HG03060 (cell line): ENCODE results near the gene FURIN.
"Not testable (repeated sequence)": the region's sequence is repeated elsewhere in the genome, so short reads cannot be mapped to it uniquely, and the experiment has no call there.

Experiments
- ATAC-seq: cut with Tn5 transposase; IDR thresholded peaks from one replicate; pipeline ENCODE4 v1.9.1; 2021; ENCODE audit warnings: low read depth, moderate number of reproducible peaks; ENCODE audit not compliant: unreplicated experiment

The FURIN gene

GRCh38 chr15:90895571-90896117 is 27.3 kb downstream of the FURIN start:
- ATAC-seq = no peak

- ATAC-seq = peak; percentile 50
Observed at GRCh38 chr15:90897131-90897655, 28.8 kb downstream of the FURIN start.

- ATAC-seq = no peak
Observed at GRCh38 chr15:90901175-90902039, 33.0 kb downstream of the FURIN start.

- peak; percentile 47 for ATAC-seq
Observed at GRCh38 chr15:90902040-90902839, 33.9 kb downstream of the FURIN start.

DNA sequence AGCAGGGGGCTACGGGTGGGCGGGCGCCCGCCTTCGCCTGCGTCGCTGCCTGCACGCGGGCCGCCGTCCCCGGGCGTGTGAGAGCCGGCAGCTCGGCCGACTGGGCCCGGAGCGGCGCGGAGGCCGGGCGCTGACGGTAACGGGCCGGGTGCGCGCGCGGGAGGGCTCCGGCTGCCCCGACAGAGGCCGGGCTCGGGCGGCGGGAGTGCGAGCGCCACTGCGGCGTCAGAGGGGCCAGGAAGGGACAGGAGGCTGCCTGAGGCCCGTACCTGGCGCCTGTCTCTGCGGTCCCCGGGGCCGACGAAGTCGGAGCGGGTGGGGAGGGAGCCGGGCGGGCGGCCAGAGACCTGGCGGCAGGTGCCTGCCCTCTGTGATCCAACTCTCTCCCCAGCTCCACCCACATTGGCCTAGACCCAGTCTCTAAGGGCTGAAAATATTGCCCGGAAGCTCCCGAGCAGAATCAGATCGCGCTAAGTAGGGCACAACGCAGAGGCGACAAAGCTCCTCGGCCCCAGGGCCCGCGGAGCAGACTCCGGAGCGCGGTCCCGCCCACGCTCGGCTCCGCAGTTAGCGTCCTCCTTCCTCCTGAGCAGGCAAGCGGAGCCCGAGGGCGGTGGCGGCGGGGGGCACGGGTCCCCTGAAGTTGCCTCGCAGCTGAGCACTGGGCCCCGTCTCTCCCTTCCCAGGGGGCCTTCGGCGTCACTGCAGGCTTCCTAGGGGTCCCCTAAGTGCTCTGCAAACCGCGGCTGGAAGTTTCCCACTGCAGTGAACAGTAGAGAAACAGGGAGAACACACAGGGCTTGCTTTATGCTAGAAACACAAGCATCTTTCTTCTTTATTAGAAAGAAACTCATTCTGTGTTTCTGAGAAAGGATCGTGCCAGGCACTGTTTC is 34.7 kb downstream of the FURIN start, which contains the start of gene MAN2A2:
TSS of gene MAN2A2 (plus strand) at position 463 of the 893 bp plus-strand sequence. CDS start 906 bp downstream, outside the sequence.
- peak; percentile 37 for ATAC-seq

DNA sequence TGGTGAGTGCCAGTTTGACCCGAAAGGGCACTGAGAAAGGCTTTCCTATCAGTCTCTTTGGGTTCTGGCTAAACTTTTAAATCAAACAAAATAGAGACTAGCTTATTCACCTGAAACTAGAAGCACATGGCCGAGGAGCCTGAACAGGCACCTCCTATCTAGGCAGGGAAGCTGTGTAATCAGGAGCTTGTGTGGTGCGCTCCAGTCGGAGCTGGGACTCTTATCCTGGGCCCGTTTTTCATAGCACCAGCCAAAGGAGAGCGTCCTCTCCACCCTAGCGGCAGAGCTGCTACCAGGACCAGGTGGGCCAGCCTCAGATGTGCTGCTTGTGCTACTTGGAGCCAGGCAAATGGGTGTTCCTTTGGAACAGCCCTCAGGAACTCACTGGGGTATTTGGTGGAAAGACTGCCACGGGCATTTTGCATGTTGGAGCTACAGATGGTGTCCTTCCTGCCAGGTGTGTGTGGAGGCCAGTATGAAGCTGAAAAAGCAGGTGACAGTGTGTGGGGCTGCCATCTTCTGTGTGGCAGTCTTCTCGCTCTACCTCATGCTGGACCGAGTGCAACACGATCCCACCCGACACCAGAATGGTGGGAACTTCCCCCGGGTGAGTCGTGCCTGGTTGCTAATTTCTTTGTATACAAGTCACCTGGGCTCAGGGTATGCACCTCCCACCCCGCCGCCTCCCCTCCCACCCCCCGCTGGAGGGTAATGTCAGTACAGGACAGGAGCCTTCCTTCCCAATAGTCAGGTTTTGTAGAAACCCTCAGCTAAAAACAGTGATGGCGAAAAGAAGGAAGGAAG is 35.5 kb downstream of the FURIN start:
- no peak for ATAC-seq

DNA sequence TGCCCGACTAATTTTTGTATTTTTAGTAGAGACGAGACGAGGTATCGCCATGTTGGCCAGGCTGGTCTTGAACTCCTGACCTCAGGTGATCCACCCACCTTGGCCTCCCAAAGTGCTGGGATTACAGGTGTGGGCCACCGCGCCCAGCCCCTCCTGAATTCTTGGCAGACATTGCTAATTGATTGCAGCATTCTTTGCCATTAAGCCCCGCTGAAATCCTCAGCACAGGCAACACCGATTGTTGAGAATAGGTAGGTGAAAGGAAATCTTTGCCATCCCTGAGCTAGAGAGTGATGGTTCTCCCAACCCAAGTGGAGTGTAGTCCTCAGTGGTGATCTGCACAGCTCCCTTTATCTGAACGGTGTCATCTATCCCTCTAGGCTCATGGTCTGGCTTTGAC is 36.4 kb downstream of the FURIN start:
- ATAC-seq = no peak

DNA sequence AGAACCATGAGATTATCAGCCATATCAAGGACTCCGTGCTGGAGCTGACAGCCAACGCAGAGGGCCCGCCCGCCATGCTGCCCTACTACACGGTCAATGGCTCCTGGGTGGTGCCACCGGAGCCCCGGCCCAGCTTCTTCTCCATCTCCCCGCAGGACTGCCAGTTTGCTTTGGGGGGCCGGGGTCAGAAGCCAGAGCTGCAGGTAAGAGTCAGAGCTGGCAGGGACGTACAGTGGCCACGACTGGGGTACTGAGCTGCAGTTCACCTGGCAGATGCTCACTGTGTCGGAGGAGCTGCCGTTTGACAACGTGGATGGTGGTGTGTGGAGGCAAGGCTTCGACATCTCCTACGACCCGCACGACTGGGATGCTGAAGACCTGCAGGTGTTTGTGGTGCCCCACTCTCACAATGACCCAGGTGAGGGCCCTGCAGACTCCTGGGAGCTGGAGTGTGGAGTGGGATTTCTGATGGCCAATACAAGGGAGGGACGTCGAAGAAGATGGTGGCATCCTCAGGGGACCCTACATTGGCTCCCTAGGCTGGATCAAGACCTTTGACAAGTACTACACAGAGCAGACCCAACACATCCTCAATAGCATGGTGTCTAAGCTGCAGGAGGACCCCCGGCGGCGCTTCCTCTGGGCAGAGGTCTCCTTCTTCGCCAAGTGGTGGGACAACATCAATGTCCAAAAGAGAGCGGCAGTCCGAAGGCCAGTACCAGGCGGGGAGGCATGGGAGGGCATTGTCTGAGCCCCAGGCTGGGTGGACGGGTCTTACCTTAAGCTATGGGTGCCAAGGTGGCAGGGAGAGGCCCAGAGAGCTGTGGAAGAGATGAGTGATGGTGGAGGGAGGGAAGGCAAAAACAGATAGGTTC is 37.2 kb downstream of the FURIN start:
- no peak for ATAC-seq

DNA sequence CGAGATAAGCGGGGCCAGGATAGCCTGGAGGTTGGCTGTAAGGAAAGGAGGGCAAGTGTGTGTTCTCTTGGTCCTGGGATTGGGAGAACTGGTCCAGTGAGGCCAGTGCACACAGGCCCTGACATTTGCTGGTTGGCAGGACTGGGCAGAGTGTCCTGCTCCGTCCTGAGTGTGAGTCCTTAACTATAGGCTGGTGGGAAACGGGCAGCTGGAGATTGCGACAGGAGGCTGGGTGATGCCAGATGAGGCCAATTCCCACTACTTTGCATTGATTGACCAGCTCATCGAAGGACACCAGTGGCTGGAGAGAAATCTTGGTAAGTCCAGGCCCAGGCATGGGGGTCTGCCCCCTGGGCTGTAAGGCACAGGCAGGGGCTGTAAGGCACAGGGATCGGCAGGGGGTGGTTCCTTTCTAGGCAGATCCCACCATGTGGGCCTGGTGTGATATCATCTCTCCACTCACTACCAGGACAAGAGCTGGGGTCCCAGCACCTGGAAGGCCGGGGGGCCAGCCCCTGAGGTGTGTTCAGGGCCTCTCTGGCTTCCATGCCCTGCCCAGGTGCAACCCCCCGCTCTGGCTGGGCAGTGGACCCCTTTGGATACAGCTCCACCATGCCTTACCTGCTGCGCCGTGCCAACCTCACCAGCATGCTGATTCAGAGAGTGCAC is 37.9 kb downstream of the FURIN start:
- ATAC-seq = no peak

DNA sequence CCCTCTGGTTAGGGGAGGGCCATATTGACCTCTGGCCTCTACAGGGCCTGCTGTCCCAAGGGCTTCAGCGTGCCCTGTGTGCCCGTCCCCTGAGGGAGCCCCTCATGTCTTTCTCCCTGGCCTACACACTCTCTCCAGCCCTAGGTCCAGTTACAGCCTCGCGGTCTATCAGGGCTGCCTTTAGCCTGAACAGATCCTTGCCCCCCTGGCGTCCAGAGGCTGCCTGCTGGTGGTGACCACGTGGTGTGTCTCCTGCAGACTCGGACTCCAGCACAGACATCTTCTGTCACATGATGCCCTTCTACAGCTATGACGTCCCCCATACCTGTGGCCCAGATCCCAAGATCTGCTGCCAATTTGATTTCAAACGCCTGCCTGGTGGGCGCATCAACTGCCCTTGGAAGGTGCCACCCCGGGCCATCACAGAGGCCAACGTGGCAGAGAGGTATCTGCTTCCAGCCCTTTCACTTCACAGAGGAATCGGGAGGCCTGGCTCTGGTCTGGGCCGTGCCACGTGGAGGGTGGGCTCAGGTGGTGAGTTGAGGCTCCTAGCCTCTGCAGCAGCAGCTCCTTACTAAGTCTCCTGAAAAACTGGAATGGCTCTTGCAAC is 38.8 kb downstream of the FURIN start:
- ATAC-seq = no peak

DNA sequence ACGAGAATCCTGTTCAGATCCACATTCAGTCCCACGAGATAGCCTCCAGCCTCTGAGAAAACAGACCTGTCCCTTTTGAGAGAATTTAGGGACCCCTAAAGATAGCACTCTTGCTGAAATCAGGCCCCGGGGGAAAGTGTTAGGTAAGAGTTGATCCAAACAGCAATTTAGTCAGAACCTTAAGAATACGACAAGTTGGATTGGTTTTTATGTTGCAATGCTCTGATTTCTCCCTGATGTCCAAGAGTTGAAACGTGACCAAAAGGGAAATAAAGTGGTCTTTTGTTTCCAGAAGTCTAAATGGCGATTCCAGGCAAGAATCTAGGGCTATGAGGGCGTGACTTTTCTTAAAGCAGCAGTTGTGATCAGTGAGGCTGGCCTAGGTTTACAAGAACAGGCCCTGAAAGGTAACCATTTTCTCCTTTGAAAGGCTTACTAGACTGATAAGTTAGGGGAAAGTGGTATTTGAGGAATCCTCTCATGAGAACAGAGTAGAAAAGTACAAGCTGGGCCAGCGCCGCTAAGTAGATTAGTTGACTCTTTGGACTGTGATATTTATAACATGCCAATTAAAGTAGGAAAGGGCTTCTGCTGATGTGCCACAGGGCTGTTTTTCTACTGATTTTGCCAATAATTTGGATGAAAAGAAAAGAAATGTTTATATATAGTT is 39.6 kb downstream of the FURIN start:
- ATAC-seq = no peak

GRCh38 chr15:90909449-90909848 is 41.1 kb downstream of the FURIN start:
- not testable (repeated sequence) for ATAC-seq

DNA sequence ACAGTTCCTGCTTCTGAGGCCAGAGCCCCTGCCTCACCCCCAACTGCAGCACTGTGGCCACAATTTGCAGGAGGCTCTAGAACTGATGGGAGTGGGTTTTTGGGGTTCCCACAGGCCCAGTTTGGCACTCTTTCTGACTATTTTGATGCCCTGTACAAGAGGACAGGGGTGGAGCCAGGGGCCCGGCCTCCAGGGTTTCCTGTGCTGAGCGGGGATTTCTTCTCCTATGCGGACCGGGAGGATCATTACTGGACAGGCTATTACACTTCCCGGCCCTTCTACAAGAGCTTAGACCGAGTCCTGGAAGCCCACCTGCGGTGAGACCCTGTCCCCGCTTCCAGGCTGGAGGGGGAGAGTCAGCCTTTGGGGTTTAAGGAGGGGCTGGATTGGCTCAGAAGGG is 41.6 kb downstream of the FURIN start:
- no peak for ATAC-seq

DNA sequence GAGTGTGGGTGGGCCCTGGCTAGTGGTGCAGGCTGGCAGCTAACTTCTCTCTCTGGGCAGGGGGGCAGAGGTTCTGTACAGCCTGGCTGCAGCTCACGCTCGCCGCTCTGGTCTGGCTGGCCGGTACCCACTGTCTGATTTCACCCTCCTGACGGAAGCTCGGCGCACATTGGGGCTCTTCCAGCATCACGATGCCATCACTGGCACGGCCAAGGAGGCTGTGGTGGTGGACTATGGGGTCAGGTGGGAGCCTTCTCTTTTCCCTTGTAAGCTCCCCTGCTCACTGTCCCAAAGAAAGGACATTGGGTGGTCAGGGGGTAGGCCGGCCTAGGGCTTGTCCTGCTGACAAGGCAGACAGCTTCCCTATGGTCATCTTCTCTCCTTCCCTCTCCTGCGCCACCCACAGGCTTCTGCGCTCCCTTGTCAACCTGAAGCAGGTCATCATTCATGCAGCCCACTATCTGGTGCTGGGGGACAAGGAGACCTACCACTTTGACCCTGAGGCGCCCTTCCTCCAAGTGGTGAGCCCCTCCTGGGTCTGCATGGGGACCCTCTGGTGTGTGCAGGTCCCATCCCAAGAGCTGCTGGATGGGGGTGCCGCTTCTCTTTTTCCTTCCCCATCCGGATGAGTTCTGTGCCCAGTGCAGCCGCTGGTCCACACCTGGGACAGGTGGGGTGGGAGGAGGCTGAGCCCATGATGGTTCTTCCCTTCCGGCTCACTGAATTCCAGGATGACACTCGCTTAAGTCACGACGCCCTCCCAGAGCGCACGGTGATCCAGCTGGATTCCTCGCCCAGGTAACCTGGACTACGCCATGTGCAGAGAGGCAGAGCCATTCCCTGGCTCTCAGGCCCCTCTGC is 42.3 kb downstream of the FURIN start:
- ATAC-seq = no peak

- ATAC-seq = no peak
Observed at GRCh38 chr15:90911302-90911623, 42.9 kb downstream of the FURIN start.
